IMR-90 (cell line): ENCODE results near the gene SEC16B.

Experiments
- CHD1 ChIP-seq: IDR thresholded peaks from 2 replicates; pipeline ENCODE4 v1.6.1; 2012; ENCODE audit warnings: low read depth, low read length, improper control_type of control experiment
- MAZ ChIP-seq: IDR thresholded peaks from 2 replicates; pipeline ENCODE4 v1.6.1; 2012; ENCODE audit warnings: low read depth, mild to moderate bottlenecking, low read length, improper control_type of control experiment, moderate library complexity, borderline replicate concordance
- POLR2A ChIP-seq: IDR thresholded peaks from 2 replicates; pipeline ENCODE4 v1.6.1; 2012; ENCODE audit warnings: mild to moderate bottlenecking, low read depth, low read length
- RAD21 ChIP-seq: IDR thresholded peaks from 2 replicates; pipeline ENCODE4 v1.6.1; 2012; ENCODE audit warnings: low read length, improper control_type of control experiment
- RFX5 ChIP-seq: IDR thresholded peaks from 2 replicates; pipeline ENCODE4 v1.8.0; 2012; ENCODE audit warnings: low read depth, mild to moderate bottlenecking, low read length, moderate library complexity
- SMC3 ChIP-seq: fragments of 150-350 bp; IDR thresholded peaks from 2 replicates; pipeline ENCODE4 v1.6.1; 2016; ENCODE audit warnings: low read depth, mild to moderate bottlenecking, antibody characterized with exemption, low read length, moderate library complexity
- TF ChIP-seq, protein P1 (sequence below): conservative IDR thresholded peaks from 2 replicates; pipeline ENCODE4 v1.5.1; 2012; ENCODE audit warnings: mild to moderate bottlenecking, low read depth, low read length, improper control_type of control experiment

- TF ChIP-seq, protein P1, sequence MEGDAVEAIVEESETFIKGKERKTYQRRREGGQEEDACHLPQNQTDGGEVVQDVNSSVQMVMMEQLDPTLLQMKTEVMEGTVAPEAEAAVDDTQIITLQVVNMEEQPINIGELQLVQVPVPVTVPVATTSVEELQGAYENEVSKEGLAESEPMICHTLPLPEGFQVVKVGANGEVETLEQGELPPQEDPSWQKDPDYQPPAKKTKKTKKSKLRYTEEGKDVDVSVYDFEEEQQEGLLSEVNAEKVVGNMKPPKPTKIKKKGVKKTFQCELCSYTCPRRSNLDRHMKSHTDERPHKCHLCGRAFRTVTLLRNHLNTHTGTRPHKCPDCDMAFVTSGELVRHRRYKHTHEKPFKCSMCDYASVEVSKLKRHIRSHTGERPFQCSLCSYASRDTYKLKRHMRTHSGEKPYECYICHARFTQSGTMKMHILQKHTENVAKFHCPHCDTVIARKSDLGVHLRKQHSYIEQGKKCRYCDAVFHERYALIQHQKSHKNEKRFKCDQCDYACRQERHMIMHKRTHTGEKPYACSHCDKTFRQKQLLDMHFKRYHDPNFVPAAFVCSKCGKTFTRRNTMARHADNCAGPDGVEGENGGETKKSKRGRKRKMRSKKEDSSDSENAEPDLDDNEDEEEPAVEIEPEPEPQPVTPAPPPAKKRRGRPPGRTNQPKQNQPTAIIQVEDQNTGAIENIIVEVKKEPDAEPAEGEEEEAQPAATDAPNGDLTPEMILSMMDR, result no peak
- TF ChIP-seq POLR2A (no peak), MAZ (no peak), CHD1 (no peak), RFX5 (no peak), RAD21 (no peak), SMC3 (no peak)
These were observed 35.1 kb upstream of the SEC16B start for GRCh38 chr1:178004926-178005391.
